ENCODE data around the gene DENND11.
"Not testable (repeated sequence)": the region's sequence is repeated elsewhere in the genome, so short reads cannot be mapped to it uniquely, and the experiment has no call there.

Gene DENND11

GRCh38 chr7:141706239-141707064, 4.5 kb upstream of the DENND11 start:
- DNase-seq = peak; percentile 67

GRCh38 chr7:141704741-141705140, 2.8 kb upstream of the DENND11 start:
- DNase-seq = no peak

GRCh38 chr7:141704112-141704511, 2.1 kb upstream of the DENND11 start:
- DNase-seq = peak; percentile 23

GRCh38 chr7:141702892-141703291, 926 bp upstream of the DENND11 start:
- no peak for DNase-seq

GRCh38 chr7:141701489-141702046, 398 bp downstream of the DENND11 start:
- peak; percentile 79 for DNase-seq

GRCh38 chr7:141700848-141701371, 1.1 kb downstream of the DENND11 start:
- peak; percentile 36 for DNase-seq

GRCh38 chr7:141700296-141700847, 1.6 kb downstream of the DENND11 start:
- no peak for DNase-seq

- DNase-seq = peak; percentile 13
These were observed 2.1 kb downstream of the DENND11 start for GRCh38 chr7:141699860-141700259.

- no peak for DNase-seq
These were observed 3.5 kb downstream of the DENND11 start for GRCh38 chr7:141698247-141699015.

GRCh38 chr7:141697211-141697871, 4.6 kb downstream of the DENND11 start:
- no peak for DNase-seq

- DNase-seq = no peak
These were observed 5.6 kb downstream of the DENND11 start for GRCh38 chr7:141696348-141696747.

GRCh38 chr7:141695803-141696289, 6.1 kb downstream of the DENND11 start:
- peak; percentile 67 for DNase-seq

- DNase-seq = no peak
These were observed 8.9 kb downstream of the DENND11 start for GRCh38 chr7:141693082-141693481.

- no peak for DNase-seq
These were observed 10.0 kb downstream of the DENND11 start for GRCh38 chr7:141691961-141692360.

GRCh38 chr7:141691540-141691939, 10.4 kb downstream of the DENND11 start:
- no peak for DNase-seq

GRCh38 chr7:141689072-141689825, 12.7 kb downstream of the DENND11 start:
- DNase-seq = not testable (repeated sequence)

- no peak for DNase-seq
These were observed 13.9 kb downstream of the DENND11 start for GRCh38 chr7:141688043-141688442.

- no peak for DNase-seq
These were observed 15.3 kb downstream of the DENND11 start for GRCh38 chr7:141686670-141687069.

GRCh38 chr7:141686074-141686473, 15.9 kb downstream of the DENND11 start:
- DNase-seq = no peak

GRCh38 chr7:141685285-141686023, 16.5 kb downstream of the DENND11 start:
- no peak for DNase-seq

- DNase-seq = no peak
These were observed 23.0 kb downstream of the DENND11 start for GRCh38 chr7:141679014-141679413.

Data from NCI-H146 (cell line).